Ishikawa (cell line): ENCODE measurements around the gene KLHDC8A.

Experiments
- CREB1 ChIP-seq: IDR thresholded peaks from 2 replicates; pipeline ENCODE4 v1.6.1; 2012; ENCODE audit warnings: low read depth
- FOXM1 ChIP-seq: IDR thresholded peaks from 2 replicates; pipeline ENCODE4 v1.6.1; 2012; ENCODE audit warnings: low read depth, borderline replicate concordance

DNA sequence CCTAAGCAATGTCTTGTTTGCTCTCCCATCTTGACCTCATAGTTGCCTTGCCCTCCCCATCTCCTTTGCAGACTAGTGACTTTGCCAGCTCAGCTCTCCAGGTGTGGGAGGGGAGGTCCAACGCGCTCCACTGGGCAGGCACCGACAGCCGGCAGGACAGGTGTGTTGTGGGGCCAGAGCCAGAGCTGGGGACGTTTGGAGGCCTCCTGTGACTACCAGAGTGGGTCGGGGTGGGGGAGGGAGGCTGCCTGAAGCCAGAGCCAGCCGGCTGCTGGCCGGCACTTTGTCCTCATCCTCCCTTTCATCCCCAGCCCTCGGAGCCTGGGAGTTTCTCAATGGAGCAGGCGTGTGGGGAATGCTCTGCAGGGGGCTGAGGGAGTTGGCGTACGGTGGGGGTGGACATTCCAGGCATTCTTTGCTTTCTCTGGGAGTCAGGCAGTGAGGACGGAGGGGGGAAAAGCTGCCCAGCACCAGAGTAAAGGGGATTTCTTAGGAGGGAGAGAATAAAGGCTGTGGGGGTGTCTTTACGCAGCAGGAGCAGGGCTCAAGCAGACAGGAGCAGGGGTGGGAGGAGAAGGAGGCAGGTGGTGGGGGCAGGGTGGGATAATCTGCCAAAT is 55.4 kb downstream of the KLHDC8A start:
- TF ChIP-seq CREB1: no peak
- peak; percentile 96 for TF ChIP-seq FOXM1
